HepG2 (cell line): ENCODE data around the gene GBA2. TPM values are rescaled to one million over a fixed set of nuclear protein-coding genes. Genes with fewer than 3 reads are reported as not detected.
A peak's percentile ranks its signal among the peaks of the same experiment; 100 is the strongest.

Experiments used
- ATAC-seq: fragments of 200-7000 bp; cut with Tn5 transposase; 3 replicates; pipeline ENCODE4 v1.9.1; 2020; ENCODE audit warnings: mild to moderate bottlenecking, moderate library complexity
- BruUV-seq: library from RNA; stranded (reverse); fragments of 400-500 nt; replicated peaks from 2 replicates; lab custom pipeline; 2021; lab: Mats Ljungman, UMichigan
- CTCF ChIA-PET: fragments of 300-600 bp; formaldehyde crosslinking; extraction: SDS; loops from one replicate; lab custom pipeline; 2021; ENCODE audit warnings: low total read pairs, inconsistent platforms, low intra/inter-chr PET ratio; lab: Yijun Ruan, JAX
- POLR2A ChIA-PET: fragments of 350-600 bp; sonication (Branson Sonifier 250); formaldehyde crosslinking; loops from one replicate; lab custom pipeline; 2020; ENCODE audit warnings: antibody characterized with exemption, inconsistent platforms; lab: Yijun Ruan, JAX
- DNase-seq: peaks from one replicate; pipeline ENCODE4 v3.0.0-alpha.2; 2015; ENCODE audit warnings: low spot score
- FAIRE-seq: peaks from 3 replicates; lab custom pipeline; 2011; peaks lifted over from hg19 to GRCh38; lab: Jason Lieb, UNC
- H2AFZ ChIP-seq: one replicate; pipeline ENCODE4 v1.6.1; 2011; ENCODE audit warnings: low read length, inconsistent platforms
- H3K27ac ChIP-seq: fragments of 300-600 bp; 3 replicates; pipeline ENCODE4 v1.8.0; 2011; ENCODE audit warnings: mixed run types, mild to moderate bottlenecking, mixed read lengths, low read length, inconsistent platforms; ENCODE audit not compliant: insufficient read depth; ENCODE audit errors: extremely low read length
- H3K27me3 ChIP-seq, 2 experiments: fragments of 200-600 bp in 1 of 2; 2 replicates in 1 of 2; 3 replicates in 1 of 2; pipeline versions ENCODE4 v1.6.0 to v1.8.0; 2011; ENCODE audit warnings: low read length in 2 of 2, mild to moderate bottlenecking in 2 of 2, moderate library complexity in 2 of 2, inconsistent platforms in 1 of 2; ENCODE audit not compliant: insufficient read depth in 2 of 2, control insufficient read depth in 1 of 2
- H3K36me3 ChIP-seq, 2 experiments: fragments of 200-600 bp in 1 of 2; replicated peaks in 1 of 2; 2 replicates in 1 of 2; 3 replicates in 1 of 2; pipeline versions ENCODE4 v1.5.1 to v1.8.0; 2011; ENCODE audit warnings: low read length in 2 of 2, inconsistent platforms in 1 of 2; ENCODE audit not compliant: insufficient read depth in 2 of 2, control insufficient read depth in 1 of 2
- H3K4me1 ChIP-seq: 2 replicates; pipeline ENCODE4 v1.5.1; 2012; ENCODE audit warnings: low read length, inconsistent platforms; ENCODE audit not compliant: insufficient read depth
- H3K4me2 ChIP-seq: 2 replicates; pipeline ENCODE4 v1.6.0; 2011; ENCODE audit warnings: low read depth, low read length, inconsistent platforms
- H3K4me3 ChIP-seq, 3 experiments: fragments of 200-600 bp in 1 of 3; sonication (generic), shearing (Covaris generic) in 1 of 3; replicated peaks in 1 of 3; 2 replicates each; pipeline ENCODE4 v1.5.1; 2011 to 2016; ENCODE audit warnings: low read length in 3 of 3, inconsistent platforms in 2 of 3, low read depth in 2 of 3, mild to moderate bottlenecking in 2 of 3, control low read depth in 1 of 3, mixed read lengths in 1 of 3; ENCODE audit not compliant: insufficient read depth in 1 of 3
- H3K79me2 ChIP-seq: one replicate; pipeline ENCODE4 v1.6.1; 2011; ENCODE audit warnings: low read length, inconsistent platforms; ENCODE audit not compliant: insufficient read depth
- H3K9ac ChIP-seq: 2 replicates; pipeline ENCODE4 v1.6.0; 2011; ENCODE audit warnings: mild to moderate bottlenecking, low read depth, low read length, inconsistent platforms; ENCODE audit not compliant: insufficient read depth
- H3K9me3 ChIP-seq: 2 replicates; pipeline ENCODE4 v1.5.1; 2012; ENCODE audit warnings: mild to moderate bottlenecking, low read length
- H4K20me1 ChIP-seq: 2 replicates; pipeline ENCODE4 v1.6.0; 2011; ENCODE audit warnings: inconsistent platforms, mild to moderate bottlenecking, low read length, moderate library complexity; ENCODE audit not compliant: insufficient read depth
- ATF1 ChIP-seq: IDR thresholded peaks from 2 replicates; pipeline ENCODE4 v1.6.1; 2016; ENCODE audit warnings: mild to moderate bottlenecking, control low read depth
- ESRRA ChIP-seq: sonication (generic); formaldehyde crosslinking; IDR thresholded peaks from 2 replicates; pipeline ENCODE4 v1.5.1; 2020; ENCODE audit warnings: mild to moderate bottlenecking, low read depth, missing genetic modification reagents
- MEIS2 ChIP-seq: sonication (generic); formaldehyde crosslinking; IDR thresholded peaks from 2 replicates; pipeline ENCODE4 v1.9.0; 2021; ENCODE audit warnings: mild to moderate bottlenecking, missing genetic modification reagents
- PAF1 ChIP-seq: IDR thresholded peaks from 2 replicates; pipeline ENCODE4 v1.6.1; 2016; ENCODE audit warnings: missing genetic modification reagents, missing compliant biosample characterization
- REPIN1 ChIP-seq: sonication (generic); formaldehyde crosslinking; IDR thresholded peaks from 2 replicates; pipeline ENCODE4 v1.8.0; 2022; ENCODE audit warnings: missing genetic modification reagents, low read depth, mild to moderate bottlenecking, borderline replicate concordance
- SIX1 ChIP-seq: sonication (generic); formaldehyde crosslinking; IDR thresholded peaks from 2 replicates; pipeline ENCODE4 v1.4.0; 2020; ENCODE audit warnings: missing genetic modification reagents, borderline replicate concordance
- STAG1 ChIP-seq: sonication (generic); formaldehyde crosslinking; IDR thresholded peaks from 2 replicates; pipeline ENCODE4 v1.4.0; 2020; ENCODE audit warnings: missing genetic modification reagents
- ZFP82 ChIP-seq: sonication (generic); formaldehyde crosslinking; IDR thresholded peaks from 2 replicates; pipeline ENCODE4 v1.5.1; 2020; ENCODE audit warnings: mild to moderate bottlenecking, missing genetic modification reagents, borderline replicate concordance
- ZFY ChIP-seq: sonication (generic); formaldehyde crosslinking; IDR thresholded peaks from 2 replicates; pipeline ENCODE4 v1.4.0; 2020; ENCODE audit warnings: missing genetic modification reagents
- ZNF674 ChIP-seq: sonication (generic); formaldehyde crosslinking; IDR thresholded peaks from 2 replicates; pipeline ENCODE4 v1.5.0; 2020; ENCODE audit warnings: low read depth, mild to moderate bottlenecking, missing genetic modification reagents
- ZNF713 ChIP-seq: sonication (generic); formaldehyde crosslinking; IDR thresholded peaks from 2 replicates; pipeline ENCODE4 v1.4.0; 2020; ENCODE audit warnings: mild to moderate bottlenecking, missing genetic modification reagents
- ZNF816 ChIP-seq: sonication (generic); formaldehyde crosslinking; IDR thresholded peaks from 2 replicates; pipeline ENCODE4 v1.8.0; 2022; ENCODE audit warnings: missing genetic modification reagents, mild to moderate bottlenecking, borderline replicate concordance
- WGBS: methylation state at CpG from one replicate; pipeline ENCODE4 v1.1.6; 2017; ENCODE audit warnings: low lambda C conversion rate; 5-methylcytosine and 5-hydroxymethylcytosine counted together
- in situ Hi-C: cut with HindIII; loops from 2 replicates; pipeline ENCODE4 v1.10.0; 2017; ENCODE audit warnings: low pct_unique_long_range_greater_than_20kb; ENCODE audit not compliant: extremely low pct_ligation_motif_present
- intact Hi-C: fragments of 100-400 bp; cut with micrococcal nuclease; formaldehyde crosslinking; loops from one replicate; pipeline ENCODE4 v1.10.0; 2022; ENCODE audit not compliant: unreplicated experiment
- polyA plus RNA-seq, 8 experiments: library from polyadenylated mRNA; depleted of rRNA in 3 of 8; stranded (reverse) in 7 of 8; unstranded in 1 of 8; fragments of >200 nt; fragmentation: Illumina TruSeq in 4 of 8; extraction: Trizol in 4 of 8; gene quantifications; 2 replicates each; pipeline versions ENCODE4 v1.2.1 to v1.2.3, GENCODE V29; 2011 to 2016; ENCODE audit warnings: low read depth in 4 of 8, missing spikeins in 1 of 8, mixed read lengths in 1 of 8; ENCODE audit not compliant: insufficient read depth in 1 of 8
- total RNA-seq, 5 experiments: library from RNA; depleted of rRNA; stranded (reverse); fragments of >200 nt; fragmentation: Illumina TruSeq; extraction: Trizol; gene quantifications; 2 replicates each; pipeline ENCODE4 v1.2.3, GENCODE V29; 2016; ENCODE audit warnings: low read depth in 1 of 5
- TF ChIP-seq, protein P1 (sequence below): sonication (generic); IDR thresholded peaks from 2 replicates; pipeline ENCODE4 v1.6.1; 2016; ENCODE audit warnings: low read depth, borderline replicate concordance
- TF ChIP-seq, protein P2 (sequence below): IDR thresholded peaks from 2 replicates; pipeline ENCODE4 v1.6.1; 2016; ENCODE audit warnings: low read depth, control low read depth

Gene GBA2
- total and polyA plus RNA-seq, 2 of the 13 experiments (the other 11 are each of a cell fraction or from before 2014, with no cell fraction given), result 37.5 to 86.1 TPM

DNA sequence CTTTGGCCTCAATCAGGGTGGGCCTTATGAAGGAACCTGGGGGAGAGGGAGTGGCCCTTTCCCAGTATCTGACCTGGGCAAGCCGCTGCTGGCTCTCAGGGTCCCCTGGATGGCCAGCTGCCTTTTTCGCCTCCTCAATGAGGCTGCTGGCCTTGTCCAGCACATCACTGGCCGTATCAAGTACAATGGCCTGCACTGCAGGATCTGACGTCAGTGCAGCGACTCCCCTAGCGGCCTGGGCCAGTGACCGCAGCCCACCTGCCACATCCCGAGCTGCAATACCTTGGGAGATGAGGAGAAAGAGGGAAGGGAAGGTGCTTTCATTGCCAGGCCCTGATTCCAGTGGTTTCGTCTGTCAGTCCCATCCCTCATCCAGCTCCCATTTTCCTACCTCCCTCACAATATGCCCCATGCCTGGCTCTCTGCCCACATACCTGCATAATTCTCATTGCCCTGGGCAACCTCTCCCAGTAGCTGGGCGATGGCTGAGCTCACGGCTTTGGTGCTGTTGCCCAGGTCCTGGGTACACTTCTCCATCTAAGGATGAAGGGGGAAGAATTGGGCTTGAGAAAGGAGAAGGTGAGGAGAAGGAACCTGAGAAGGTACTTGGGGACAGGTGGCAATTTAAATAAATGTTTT is 36.1 kb downstream of the GBA2 start:
- 91% methylated on average over 3 of the region's 11 CpGs for WGBS
- intact Hi-C loops, result no loop called here
- no peaks in the 10 kb centered on the region for H3K79me2 ChIP-seq
- no peak overlapping the region for H3K9ac ChIP-seq
- no peak overlapping the region for H3K27ac ChIP-seq
- TF ChIP-seq STAG1 (peak; percentile 41), ZNF713 (CRISPR knock-in tag) (no peak)
- TF ChIP-seq, all 625 proteins: peak for 1
- in situ Hi-C loops, result no loop called here
- Histone ChIP-seq H3K27me3 (no peaks in the 10 kb centered on the region), H3K4me2 (no peak overlapping the region), H4K20me1 (no peaks in the 10 kb centered on the region), H3K9me3 (no peaks in the 10 kb centered on the region), H3K4me3 (no peak overlapping the region), H3K4me1 (no peaks in the 10 kb centered on the region), H3K36me3 (peaks cover 52 to 89% of the 10 kb centered on the region in 2 experiments), H2AFZ (no peak overlapping the region)
- no TSS peak for BruUV-seq
- POLR2A ChIA-PET, result interaction anchor here (0.6 to 2.1 kb wide), 3 partner anchors 15 to 29 kb away, joined by 3 to 5 read pairs (median 4); no protein-coding TSS in a partner anchor
- peak; percentile 41 for ATAC-seq
- FAIRE-seq, result no peak
- CTCF ChIA-PET, result no interaction called here
- no peak for DNase-seq

DNA sequence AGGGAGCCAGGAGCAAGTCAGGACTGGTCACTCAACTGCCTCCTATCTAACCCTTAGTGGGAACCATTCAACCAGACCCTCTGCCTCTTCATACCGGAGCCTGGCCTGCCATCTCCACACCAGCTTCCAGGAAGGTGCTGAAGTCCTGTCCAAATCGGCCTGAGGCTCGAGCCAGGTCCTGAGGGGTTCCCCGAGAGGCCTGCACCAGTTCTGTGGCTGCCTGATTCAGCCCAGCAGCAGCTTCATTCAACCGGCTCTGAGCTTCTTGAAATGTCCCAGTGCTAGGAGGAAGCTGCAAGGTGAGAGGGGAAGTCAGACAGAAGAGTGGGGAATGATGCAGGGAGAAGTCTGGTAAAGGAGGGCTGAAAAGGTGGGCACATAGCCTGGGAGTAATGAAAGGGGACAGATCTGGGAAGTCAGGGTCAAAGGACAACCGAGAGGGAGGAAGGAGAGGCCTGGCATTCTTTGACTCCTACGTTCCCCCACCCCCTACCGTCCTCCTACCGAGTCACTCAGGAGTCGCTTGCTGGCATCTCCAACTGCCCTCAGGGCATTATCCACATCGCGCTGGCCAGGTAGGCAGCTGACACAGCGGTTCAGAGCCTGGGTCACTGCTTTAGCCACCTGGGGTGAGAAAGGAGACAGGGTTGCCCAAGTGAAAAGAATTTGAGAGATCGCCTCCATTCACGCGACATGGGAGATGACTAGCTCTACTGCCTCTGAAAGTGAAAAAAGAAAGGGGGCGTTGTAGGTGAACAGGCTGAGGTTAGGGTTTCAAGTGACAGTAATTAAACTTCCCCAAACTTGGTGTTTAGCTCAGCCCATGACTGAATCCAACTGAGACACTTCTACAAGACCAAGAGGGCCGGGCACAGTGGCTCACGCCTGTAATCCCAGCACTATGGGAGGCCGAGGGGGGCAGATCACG is 37.3 kb downstream of the GBA2 start:
- no peak overlapping the region for H3K4me2 ChIP-seq
- TF ChIP-seq MEIS2 (CRISPR knock-in tag), result no peak
- TF ChIP-seq, protein P1, sequence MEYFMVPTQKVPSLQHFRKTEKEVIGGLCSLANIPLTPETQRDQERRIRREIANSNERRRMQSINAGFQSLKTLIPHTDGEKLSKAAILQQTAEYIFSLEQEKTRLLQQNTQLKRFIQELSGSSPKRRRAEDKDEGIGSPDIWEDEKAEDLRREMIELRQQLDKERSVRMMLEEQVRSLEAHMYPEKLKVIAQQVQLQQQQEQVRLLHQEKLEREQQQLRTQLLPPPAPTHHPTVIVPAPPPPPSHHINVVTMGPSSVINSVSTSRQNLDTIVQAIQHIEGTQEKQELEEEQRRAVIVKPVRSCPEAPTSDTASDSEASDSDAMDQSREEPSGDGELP, result no peak
- TF ChIP-seq, protein P2, sequence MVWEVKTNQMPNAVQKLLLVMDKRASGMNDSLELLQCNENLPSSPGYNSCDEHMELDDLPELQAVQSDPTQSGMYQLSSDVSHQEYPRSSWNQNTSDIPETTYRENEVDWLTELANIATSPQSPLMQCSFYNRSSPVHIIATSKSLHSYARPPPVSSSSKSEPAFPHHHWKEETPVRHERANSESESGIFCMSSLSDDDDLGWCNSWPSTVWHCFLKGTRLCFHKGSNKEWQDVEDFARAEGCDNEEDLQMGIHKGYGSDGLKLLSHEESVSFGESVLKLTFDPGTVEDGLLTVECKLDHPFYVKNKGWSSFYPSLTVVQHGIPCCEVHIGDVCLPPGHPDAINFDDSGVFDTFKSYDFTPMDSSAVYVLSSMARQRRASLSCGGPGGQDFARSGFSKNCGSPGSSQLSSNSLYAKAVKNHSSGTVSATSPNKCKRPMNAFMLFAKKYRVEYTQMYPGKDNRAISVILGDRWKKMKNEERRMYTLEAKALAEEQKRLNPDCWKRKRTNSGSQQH (CRISPR knock-in tag), result no peak
- TF ChIP-seq ZFP82 (CRISPR knock-in tag), result no peak
- TF ChIP-seq ZNF816 (CRISPR knock-in tag), result no peak
- TF ChIP-seq ZFY, result no peak
- TF ChIP-seq PAF1 (CRISPR knock-in tag), result no peak
- TF ChIP-seq ESRRA (CRISPR knock-in tag), result no peak
- TF ChIP-seq SIX1 (CRISPR knock-in tag), result no peak
- TF ChIP-seq REPIN1 (CRISPR knock-in tag), result no peak
- no peak for TF ChIP-seq ZNF674 (CRISPR knock-in tag)
- TF ChIP-seq ATF1 (CRISPR knock-in tag), result no peak

More for the DNA sequence above, 37.3 kb downstream of the GBA2 start:
- FAIRE-seq (no peak), ATAC-seq (no peak), DNase-seq (no peak)
- Histone ChIP-seq H3K4me3 (no peak overlapping the region), H3K4me1 (no peaks in the 10 kb centered on the region), H2AFZ (no peak overlapping the region), H3K9ac (no peak overlapping the region), H3K27me3 (no peaks in the 10 kb centered on the region), H3K79me2 (no peaks in the 10 kb centered on the region), H3K27ac (no peak overlapping the region), H3K36me3 (peaks cover 50 to 89% of the 10 kb centered on the region in 2 experiments), H4K20me1 (no peaks in the 10 kb centered on the region), H3K9me3 (no peaks in the 10 kb centered on the region)
- TSS peak; percentile 19 for BruUV-seq
- in situ Hi-C loops, result no loop called here
- ChIA-PET POLR2A (interaction anchor here (0.9 to 1.5 kb wide), 2 partner anchors 47 to 54 kb away, joined by 3 read pairs; partner anchors contain the start of genes CCDC107 and RMRP), CTCF (no interaction called here)
- intact Hi-C loops, result no loop called here
- 98% methylated on average over 21 of the region's 21 CpGs for WGBS
